ENCODE data around the gene PADI6.
A peak's percentile ranks its signal among the peaks of the same experiment; 100 is the strongest.

Gene PADI6

GRCh38 chr1:17438318-17439249 lies 66.6 kb downstream of the PADI6 start:
- DNase-seq (ENCODE audit: extremely low read depth, low read depth), result no peak
- peak overlapping the region; percentile 83 for H3K4me3 ChIP-seq (replicated peaks; ENCODE audit: low read depth, low read length)
- no peak for TF ChIP-seq CTCF (IDR thresholded peaks at IDR 0.05; ENCODE audit: low read depth, low read length, missing control alignments)

DNA sequence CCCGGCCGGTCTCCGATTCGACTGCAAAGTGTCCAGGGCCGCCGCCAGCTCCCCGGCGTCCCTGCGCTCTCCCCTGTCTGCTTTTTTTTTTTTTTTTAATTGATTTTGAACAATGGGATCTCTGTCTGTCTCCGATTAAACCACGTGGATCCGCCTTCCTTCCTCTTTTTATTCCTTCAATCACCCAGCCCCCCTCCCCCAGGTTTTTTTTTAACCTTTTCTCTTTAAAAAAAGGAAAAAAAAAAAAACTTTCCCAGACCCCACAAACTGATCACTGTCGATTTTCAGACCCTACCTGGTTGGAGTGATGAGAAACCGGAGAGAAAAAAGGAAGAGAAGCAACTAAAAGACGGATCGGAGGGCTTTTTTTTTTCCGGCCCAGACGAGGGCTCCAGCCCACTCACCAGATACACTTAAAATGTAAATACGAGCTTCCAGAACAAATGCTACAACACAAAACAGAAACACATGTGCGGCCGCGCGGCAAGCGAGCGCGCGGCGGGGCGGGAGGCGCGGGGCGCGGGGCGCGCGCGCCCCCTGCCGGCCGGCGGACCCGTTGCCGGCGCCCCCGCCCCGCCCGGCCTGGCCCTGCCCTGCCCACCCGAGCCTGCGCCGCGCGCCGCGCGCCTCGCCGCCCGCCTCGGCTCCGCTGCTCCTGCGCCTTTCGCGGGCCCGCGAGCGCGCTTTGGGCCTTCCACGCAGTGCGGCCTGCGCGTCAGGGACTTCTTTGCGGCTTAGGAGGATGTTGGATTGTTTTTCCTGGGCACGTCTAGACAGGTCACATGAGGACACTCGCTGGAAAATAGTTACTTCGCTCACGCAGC lies 67.5 kb downstream of the PADI6 start, which contains the start of gene RCC2:
TSS of gene RCC2 (minus strand) at position 428 of the 824 bp plus-strand sequence. CDS start 1,163 bp downstream, outside the sequence.
- peak within 1 kb of the TSS; percentile 83 for H3K4me3 ChIP-seq (replicated peaks; ENCODE audit: low read depth, low read length)
- DNase-seq (ENCODE audit: extremely low read depth, low read depth), result peak; percentile 48
- TF ChIP-seq CTCF (IDR thresholded peaks at IDR 0.05; ENCODE audit: low read depth, low read length, missing control alignments), result no peak

GRCh38 chr1:17440074-17440826 lies 68.3 kb downstream of the PADI6 start:
- no peak for DNase-seq (ENCODE audit: extremely low read depth, low read depth)
- no peak for TF ChIP-seq CTCF (IDR thresholded peaks at IDR 0.05; ENCODE audit: low read depth, low read length, missing control alignments)
- peak overlapping the region; percentile 83 for H3K4me3 ChIP-seq (replicated peaks; ENCODE audit: low read depth, low read length)

GRCh38 chr1:17440827-17441168 lies 68.8 kb downstream of the PADI6 start:
- DNase-seq (ENCODE audit: extremely low read depth, low read depth), result no peak
- no peak for TF ChIP-seq CTCF (IDR thresholded peaks at IDR 0.05; ENCODE audit: low read depth, low read length, missing control alignments)
- H3K4me3 ChIP-seq (replicated peaks; ENCODE audit: low read depth, low read length), result no peak overlapping the region

DNA sequence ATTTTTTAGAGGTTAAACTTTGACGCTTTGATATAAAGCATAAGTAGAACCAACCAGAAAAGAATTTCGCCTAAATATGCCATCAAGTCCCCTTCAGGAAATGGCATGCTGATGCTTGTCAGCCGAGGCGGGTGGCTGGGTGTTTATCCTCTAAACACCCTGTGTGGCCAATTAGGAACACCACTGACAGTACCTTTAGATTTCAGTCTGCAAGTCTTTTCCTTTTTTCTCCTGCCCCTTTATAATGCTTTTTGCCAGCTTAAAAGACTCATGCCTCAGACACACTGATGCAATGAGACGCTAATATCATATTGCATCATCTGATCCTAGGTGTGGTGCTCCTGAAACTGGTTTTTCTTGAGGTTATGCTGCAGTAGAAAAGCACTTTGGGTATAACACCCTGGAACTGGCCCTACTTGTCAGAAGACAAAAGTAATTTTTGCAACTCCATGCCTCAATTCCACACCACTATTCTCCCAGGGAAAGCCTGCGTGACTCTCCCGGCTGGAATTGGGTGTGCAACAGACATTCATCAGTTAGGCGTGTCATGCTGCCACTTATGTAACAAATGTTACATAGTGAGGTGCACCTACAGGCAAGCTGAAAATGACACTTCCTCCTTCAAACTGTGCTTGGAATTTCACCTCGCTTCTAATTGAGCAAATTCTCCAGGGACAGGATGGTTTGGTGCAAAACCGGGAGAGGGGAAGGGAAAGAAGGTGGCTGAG lies 69.4 kb downstream of the PADI6 start:
- no peak for TF ChIP-seq CTCF (IDR thresholded peaks at IDR 0.05; ENCODE audit: low read depth, low read length, missing control alignments)
- no peak overlapping the region for H3K4me3 ChIP-seq (replicated peaks; ENCODE audit: low read depth, low read length)

GRCh38 chr1:17441993-17442357 lies 70.0 kb downstream of the PADI6 start:
- H3K4me3 ChIP-seq (replicated peaks; ENCODE audit: low read depth, low read length), result no peak overlapping the region
- DNase-seq (ENCODE audit: extremely low read depth, low read depth), result no peak
- TF ChIP-seq CTCF (IDR thresholded peaks at IDR 0.05; ENCODE audit: low read depth, low read length, missing control alignments), result no peak

More for the DNA sequence above, 69.4 kb downstream of the PADI6 start:
- DNase-seq (ENCODE audit: extremely low read depth, low read depth), result no peak

All from HFF-Myc (cell line).